ENCODE results near the gene PPP1R9B. TPM values are rescaled to one million over a fixed set of nuclear protein-coding genes. Genes with fewer than 3 reads are reported as not detected.

PPP1R9B gene
- polyA plus RNA-seq, 4 donors, result 46.7 to 50.4 (median 49.3) TPM

- DNase-seq (ENCODE audit: low read depth in 4 of 4, low spot score in 3 of 4), result no peak
These were observed 54.4 kb downstream of the PPP1R9B start for GRCh38 chr17:50096092-50096491.

- DNase-seq (ENCODE audit: low read depth in 4 of 4, low spot score in 3 of 4), result no peak
These were observed 54.8 kb downstream of the PPP1R9B start for GRCh38 chr17:50095626-50096037.

GRCh38 chr17:50094753-50095619 is 55.5 kb downstream of the PPP1R9B start, which contains the start of gene PDK2:
Gene PDK2 (plus strand): TSS chr17:50095351. CDS start chr17:50095436, 85 bp downstream.
- DNase-seq (ENCODE audit: low read depth in 4 of 4, low spot score in 3 of 4), result peak; percentile 84 to 95 (median 92)

GRCh38 chr17:50094243-50094752 is 56.2 kb downstream of the PPP1R9B start:
- DNase-seq (ENCODE audit: low read depth in 4 of 4, low spot score in 3 of 4), result peak; percentile 85 to 96 (median 90)

- DNase-seq (ENCODE audit: low read depth in 4 of 4, low spot score in 3 of 4), result no peak
These were observed 56.7 kb downstream of the PPP1R9B start for GRCh38 chr17:50093807-50094206.

- no peak for DNase-seq (ENCODE audit: low read depth in 4 of 4, low spot score in 3 of 4)
These were observed 57.2 kb downstream of the PPP1R9B start for GRCh38 chr17:50093246-50093645.

GRCh38 chr17:50091918-50092285 is 58.6 kb downstream of the PPP1R9B start:
- DNase-seq (ENCODE audit: low read depth in 4 of 4, low spot score in 3 of 4), result no peak

- no peak for DNase-seq (ENCODE audit: low read depth in 4 of 4, low spot score in 3 of 4)
These were observed 59.2 kb downstream of the PPP1R9B start for GRCh38 chr17:50090971-50091917.

GRCh38 chr17:50090071-50090470 is 60.4 kb downstream of the PPP1R9B start:
- no peak for DNase-seq (ENCODE audit: low read depth in 4 of 4, low spot score in 3 of 4)

- DNase-seq (ENCODE audit: low read depth in 4 of 4, low spot score in 3 of 4), result no peak
These were observed 61.3 kb downstream of the PPP1R9B start for GRCh38 chr17:50088952-50089825.

- DNase-seq (ENCODE audit: low read depth in 4 of 4, low spot score in 3 of 4), result no peak
These were observed 62.5 kb downstream of the PPP1R9B start for GRCh38 chr17:50087912-50088405.

GRCh38 chr17:50087246-50087911 is 63.1 kb downstream of the PPP1R9B start:
- peak in 1 of 4 donors; percentile 54 for DNase-seq (ENCODE audit: low read depth in 4 of 4, low spot score in 3 of 4)

Other genes with a start within 250 kb of the PPP1R9B start
- gene DLX4, start 181.5 kb downstream of the PPP1R9B start, polyA plus RNA-seq (ENCODE audit: insufficient read length in 4 of 4), result under 1 TPM; 0.52 to 0.78 (median 0.62) TPM
- gene DLX3, start 155.5 kb downstream of the PPP1R9B start, polyA plus RNA-seq (ENCODE audit: insufficient read length in 4 of 4), result 1 to 10 TPM in 3 of 4 donors, under 1 TPM in 1; 0.90 to 1.6 (median 1.2) TPM
- gene ITGA3, start 94.6 kb downstream of the PPP1R9B start, polyA plus RNA-seq (ENCODE audit: insufficient read length in 4 of 4), result 100 to 1,000 TPM in 2 of 4 donors, 10 to 100 TPM in 2; 97.9 to 123 (median 102) TPM
- 100 to 1,000 TPM; 115 to 128 (median 125) TPM for gene PDK2, start 55.3 kb downstream of the PPP1R9B start, polyA plus RNA-seq (ENCODE audit: insufficient read length in 4 of 4)
- 10 to 100 TPM; 12.9 to 20.9 (median 14.6) TPM for gene SAMD14, start 20.5 kb downstream of the PPP1R9B start, polyA plus RNA-seq (ENCODE audit: insufficient read length in 4 of 4)
- 1 to 10 TPM in 2 of 4 donors, under 1 TPM in 2; 0.79 to 1.2 (median 1.0) TPM for gene SGCA, start 15.3 kb upstream of the PPP1R9B start, polyA plus RNA-seq (ENCODE audit: insufficient read length in 4 of 4)
- 100 to 1,000 TPM; 539 to 919 (median 649) TPM for gene COL1A1, start 51.0 kb upstream of the PPP1R9B start, polyA plus RNA-seq (ENCODE audit: insufficient read length in 4 of 4)
- 1 to 10 TPM; 1.7 to 3.0 (median 2.4) TPM for gene TMEM92, start 123.8 kb upstream of the PPP1R9B start, polyA plus RNA-seq (ENCODE audit: insufficient read length in 4 of 4)
- 10 to 100 TPM; 17.9 to 25.8 (median 19.0) TPM for gene XYLT2, start 195.4 kb upstream of the PPP1R9B start, polyA plus RNA-seq (ENCODE audit: insufficient read length in 4 of 4)
- 10 to 100 TPM; 64.6 to 78.2 (median 73.0) TPM for gene MRPL27, start 222.5 kb upstream of the PPP1R9B start, polyA plus RNA-seq (ENCODE audit: insufficient read length in 4 of 4)
- 1 to 10 TPM; 7.4 to 9.1 (median 7.9) TPM for gene EME1, start 222.6 kb upstream of the PPP1R9B start, polyA plus RNA-seq (ENCODE audit: insufficient read length in 4 of 4)
- 10 to 100 TPM; 59.9 to 65.0 (median 63.8) TPM for gene LRRC59, start 246.8 kb upstream of the PPP1R9B start, polyA plus RNA-seq (ENCODE audit: insufficient read length in 4 of 4)